ENCODE data around the gene MARCHF3.

GRCh38 chr5:126896170-126896702 is 134.1 kb downstream of the MARCHF3 start:
- TF ChIP-seq CTCF (IDR thresholded peaks at IDR 0.05): no peak
- TF ChIP-seq POLR2A (IDR thresholded peaks at IDR 0.05): no peak

Data from right lobe of liver (tissue), 4 donors.